AG10803 (cell line): ENCODE results near the gene CADM4.

ENCODE experiments used
- DNase-seq: peaks from one replicate; pipeline ENCODE4 v3.0.0; 2010; ENCODE audit warnings: low read depth
- H3K4me3 ChIP-seq: 2 replicates; pipeline ENCODE4 v1.5.1; 2011; ENCODE audit warnings: mild to moderate bottlenecking, low read length, control low read depth
- CTCF ChIP-seq: conservative IDR thresholded peaks from 2 replicates; pipeline ENCODE4 v1.5.1; 2011; ENCODE audit warnings: mild to moderate bottlenecking, low read length, control low read depth, inconsistent platforms

The CADM4 gene

GRCh38 chr19:43649514-43649913, 9.9 kb upstream of the CADM4 start:
- no peak for TF ChIP-seq CTCF
- no peak overlapping the region for H3K4me3 ChIP-seq
- no peak for DNase-seq

GRCh38 chr19:43648633-43649032, 9.0 kb upstream of the CADM4 start:
- no peak for TF ChIP-seq CTCF
- no peak for DNase-seq
- no peak overlapping the region for H3K4me3 ChIP-seq

GRCh38 chr19:43644181-43644580, 4.5 kb upstream of the CADM4 start:
- no peak overlapping the region for H3K4me3 ChIP-seq
- TF ChIP-seq CTCF = no peak
- no peak for DNase-seq

GRCh38 chr19:43643326-43643725, 3.7 kb upstream of the CADM4 start:
- no peak overlapping the region for H3K4me3 ChIP-seq
- no peak for TF ChIP-seq CTCF
- DNase-seq = no peak

GRCh38 chr19:43642531-43642930, 2.9 kb upstream of the CADM4 start:
- DNase-seq = no peak
- TF ChIP-seq CTCF = no peak
- no peak overlapping the region for H3K4me3 ChIP-seq

GRCh38 chr19:43641333-43641732, 1.7 kb upstream of the CADM4 start:
- no peak for DNase-seq
- TF ChIP-seq CTCF = no peak
- H3K4me3 ChIP-seq = no peak overlapping the region

- peak overlapping the region; percentile 59 for H3K4me3 ChIP-seq
- TF ChIP-seq CTCF = no peak
- DNase-seq = no peak
Measured at GRCh38 chr19:43640424-43640757, 741 bp upstream of the CADM4 start.
